ENCODE data around the gene PTPRZ1. TPM values are rescaled to one million over a fixed set of nuclear protein-coding genes. Genes with fewer than 3 reads are reported as not detected.

Gene PTPRZ1
- total RNA-seq, 2 donors from 2014 or later: 5.1 to 11.7 TPM

GRCh38 chr7:122067077-122067476 is 194.1 kb downstream of the PTPRZ1 start:
- Histone ChIP-seq H3K27me3 (replicated peaks; ENCODE audit: insufficient read depth) (no peaks in the 10 kb centered on the region), H3K9me3 (no peaks in the 10 kb centered on the region)
- no peak for TF ChIP-seq CTCF (IDR thresholded peaks at IDR 0.05)

GRCh38 chr7:122068046-122068445 is 195.1 kb downstream of the PTPRZ1 start:
- TF ChIP-seq CTCF (IDR thresholded peaks at IDR 0.05): no peak
- no peak overlapping the region for H3K27ac ChIP-seq
- no peak for ATAC-seq (ENCODE audit: insufficient number of reproducible peaks, low FRiP score, low read depth)
- no peak for DNase-seq (ENCODE audit: low spot score)
- H3K36me3 ChIP-seq: no peaks in the 10 kb centered on the region
- H3K27me3 ChIP-seq (replicated peaks; ENCODE audit: insufficient read depth): no peaks in the 10 kb centered on the region
- no peaks in the 10 kb centered on the region for H3K4me1 ChIP-seq (ENCODE audit: control insufficient read depth in 1 of 2, low read depth in 2 of 2)
- no peaks in the 10 kb centered on the region for H3K9me3 ChIP-seq
- no peak overlapping the region for H3K4me3 ChIP-seq

More at GRCh38 chr7:122067077-122067476, 194.1 kb downstream of the PTPRZ1 start:
- no peak overlapping the region for H3K4me3 ChIP-seq
- H3K27ac ChIP-seq: no peak overlapping the region
- no peaks in the 10 kb centered on the region for H3K36me3 ChIP-seq
- no peaks in the 10 kb centered on the region for H3K4me1 ChIP-seq (ENCODE audit: control insufficient read depth in 1 of 2, low read depth in 2 of 2)
- DNase-seq (ENCODE audit: low spot score): no peak
- ATAC-seq (ENCODE audit: insufficient number of reproducible peaks, low FRiP score, low read depth): no peak

GRCh38 chr7:122068999-122069398 is 196.0 kb downstream of the PTPRZ1 start:
- TF ChIP-seq CTCF (IDR thresholded peaks at IDR 0.05): no peak

GRCh38 chr7:122070062-122070461 is 197.1 kb downstream of the PTPRZ1 start:
- Histone ChIP-seq H3K36me3 (peaks cover 3% of the 10 kb centered on the region), H3K27ac (no peak overlapping the region), H3K4me3 (no peak overlapping the region), H3K27me3 (replicated peaks; ENCODE audit: insufficient read depth) (no peaks in the 10 kb centered on the region), H3K4me1 (ENCODE audit: control insufficient read depth in 1 of 2, low read depth in 2 of 2) (no peaks in the 10 kb centered on the region), H3K9me3 (no peaks in the 10 kb centered on the region)
- no peak for ATAC-seq (ENCODE audit: insufficient number of reproducible peaks, low FRiP score, low read depth)
- no peak for TF ChIP-seq CTCF (IDR thresholded peaks at IDR 0.05)
- no peak for DNase-seq (ENCODE audit: low spot score)

More at GRCh38 chr7:122068999-122069398, 196.0 kb downstream of the PTPRZ1 start:
- H3K9me3 ChIP-seq: no peaks in the 10 kb centered on the region
- ATAC-seq (ENCODE audit: insufficient number of reproducible peaks, low FRiP score, low read depth): no peak
- no peaks in the 10 kb centered on the region for H3K36me3 ChIP-seq
- H3K4me3 ChIP-seq: no peak overlapping the region
- H3K27ac ChIP-seq: no peak overlapping the region
- H3K27me3 ChIP-seq (replicated peaks; ENCODE audit: insufficient read depth): no peaks in the 10 kb centered on the region
- DNase-seq (ENCODE audit: low spot score): no peak
- no peaks in the 10 kb centered on the region for H3K4me1 ChIP-seq (ENCODE audit: control insufficient read depth in 1 of 2, low read depth in 2 of 2)

- H3K36me3 ChIP-seq: peaks cover 6% of the 10 kb centered on the region
- H3K27me3 ChIP-seq (replicated peaks; ENCODE audit: insufficient read depth): no peaks in the 10 kb centered on the region
- H3K4me3 ChIP-seq: no peak overlapping the region
- ATAC-seq (ENCODE audit: insufficient number of reproducible peaks, low FRiP score, low read depth): no peak
- DNase-seq (ENCODE audit: low spot score): no peak
- TF ChIP-seq CTCF (IDR thresholded peaks at IDR 0.05): no peak
- no peaks in the 10 kb centered on the region for H3K9me3 ChIP-seq
- no peaks in the 10 kb centered on the region for H3K4me1 ChIP-seq (ENCODE audit: control insufficient read depth in 1 of 2, low read depth in 2 of 2)
- H3K27ac ChIP-seq: no peak overlapping the region
Observed at GRCh38 chr7:122070834-122071233, 197.9 kb downstream of the PTPRZ1 start.

Measured in thoracic aorta (tissue), 2 donors.